ENCODE data around the gene CD1D.

CD1D gene

DNA sequence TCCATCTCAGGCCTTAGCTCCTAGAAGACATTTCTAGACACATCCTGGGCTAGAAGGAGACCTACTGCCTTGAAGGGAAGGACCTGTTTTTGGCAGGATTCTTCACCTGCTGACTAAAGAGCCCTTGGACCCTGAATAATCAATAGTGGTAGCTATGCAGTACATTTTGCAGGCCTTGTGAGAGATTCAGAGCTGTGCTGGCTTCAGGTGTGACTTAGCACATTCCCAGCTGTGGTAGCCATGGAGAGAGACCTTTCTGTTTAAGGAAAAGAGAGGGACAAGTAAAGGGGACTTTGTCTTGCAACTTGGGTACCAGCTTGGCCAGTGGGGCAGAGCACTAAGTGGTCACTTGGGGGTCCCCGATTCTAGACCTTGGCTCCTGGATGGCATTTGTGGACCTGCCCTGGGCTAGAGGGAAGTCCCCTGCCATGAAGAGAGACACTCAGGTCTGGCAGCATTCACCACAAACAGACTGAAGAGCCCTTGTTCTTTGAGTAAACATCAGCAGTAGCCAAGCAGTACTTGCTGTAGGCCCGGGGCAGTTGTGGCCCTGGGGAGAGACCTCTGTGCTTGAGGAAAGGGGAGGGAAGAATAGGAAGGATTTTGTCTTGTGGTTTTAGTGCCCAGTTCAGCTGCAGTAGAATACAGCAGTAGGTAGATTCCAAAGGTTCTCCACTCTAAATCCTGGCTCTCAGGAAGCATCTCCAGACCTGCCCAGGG, 47.4 kb downstream of the CD1D start:
- in situ Hi-C loops (cut with HindIII; ENCODE audit: low sequenced_read_pairs), result no loop called here

Data from endothelial cell of hepatic sinusoid (primary cell).